Measurements from ENCODE around the gene CNPY1.

CNPY1 gene

DNA sequence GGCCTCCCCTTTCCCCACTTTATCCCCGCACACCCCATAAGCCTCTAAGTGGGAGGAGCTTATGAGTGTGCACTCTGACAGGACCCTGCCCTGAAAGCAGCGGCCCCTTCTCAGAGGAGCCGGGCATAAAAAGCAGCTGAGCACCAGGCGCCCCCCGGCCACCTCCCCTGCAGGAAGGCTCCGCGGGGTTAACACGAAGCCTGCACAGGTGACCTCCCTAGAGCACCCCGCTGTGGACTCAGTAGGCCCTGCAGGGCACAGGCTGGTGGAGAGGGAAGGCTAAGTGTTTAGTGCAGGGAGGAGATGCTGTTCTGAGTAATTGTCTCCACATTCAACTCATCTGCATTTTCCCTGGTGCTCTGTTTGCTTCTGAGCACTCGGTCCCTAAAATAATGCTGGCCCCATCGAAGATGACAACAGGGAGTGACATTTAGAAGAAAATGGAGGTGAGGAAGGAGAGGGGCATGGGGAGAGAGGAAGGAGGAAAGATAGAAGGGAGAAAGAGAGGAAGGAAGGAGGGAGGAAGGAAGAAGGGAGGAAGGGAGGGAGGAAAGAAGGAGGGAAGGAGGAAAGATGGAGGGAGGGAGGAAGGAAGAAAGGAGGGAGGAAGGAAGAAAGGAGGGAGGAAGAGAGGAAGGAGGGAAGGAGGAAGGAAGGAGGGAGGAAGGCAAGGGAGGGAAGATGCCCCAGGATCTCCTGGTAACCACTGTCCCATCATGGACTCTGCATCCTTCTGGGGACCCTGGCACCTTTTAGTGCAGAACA is 25.4 kb upstream of the CNPY1 start:
- in situ Hi-C loops (cut with HindIII; ENCODE audit: low sequenced_read_pairs) = no loop called here
- TF ChIP-seq CTCF (IDR thresholded peaks at IDR 0.05; ENCODE audit: low read depth, low read length) = no peak
- DNase-seq (ENCODE audit: low read depth, low spot score) = no peak
- H3K4me3 ChIP-seq (ENCODE audit: low read depth, low read length) = no peak overlapping the region

- in situ Hi-C loops (cut with HindIII; ENCODE audit: low sequenced_read_pairs) = no loop called here
- no peak overlapping the region for H3K4me3 ChIP-seq (ENCODE audit: low read depth, low read length)
- no peak for DNase-seq (ENCODE audit: low read depth, low spot score)
- no peak for TF ChIP-seq CTCF (IDR thresholded peaks at IDR 0.05; ENCODE audit: low read depth, low read length)
Observed at GRCh38 chr7:155570991-155571390, 24.6 kb upstream of the CNPY1 start.

- in situ Hi-C loops (cut with HindIII; ENCODE audit: low sequenced_read_pairs) = no loop called here
- H3K4me3 ChIP-seq (ENCODE audit: low read depth, low read length) = no peak overlapping the region
- TF ChIP-seq CTCF (IDR thresholded peaks at IDR 0.05; ENCODE audit: low read depth, low read length) = no peak
- no peak for DNase-seq (ENCODE audit: low read depth, low spot score)
Observed at GRCh38 chr7:155570171-155570958, 24.0 kb upstream of the CNPY1 start.

- H3K4me3 ChIP-seq (ENCODE audit: low read depth, low read length) = no peak overlapping the region
- no peak for DNase-seq (ENCODE audit: low read depth, low spot score)
- in situ Hi-C loops (cut with HindIII; ENCODE audit: low sequenced_read_pairs) = no loop called here
- no peak for TF ChIP-seq CTCF (IDR thresholded peaks at IDR 0.05; ENCODE audit: low read depth, low read length)
Observed at GRCh38 chr7:155569681-155570080, 23.3 kb upstream of the CNPY1 start.

DNA sequence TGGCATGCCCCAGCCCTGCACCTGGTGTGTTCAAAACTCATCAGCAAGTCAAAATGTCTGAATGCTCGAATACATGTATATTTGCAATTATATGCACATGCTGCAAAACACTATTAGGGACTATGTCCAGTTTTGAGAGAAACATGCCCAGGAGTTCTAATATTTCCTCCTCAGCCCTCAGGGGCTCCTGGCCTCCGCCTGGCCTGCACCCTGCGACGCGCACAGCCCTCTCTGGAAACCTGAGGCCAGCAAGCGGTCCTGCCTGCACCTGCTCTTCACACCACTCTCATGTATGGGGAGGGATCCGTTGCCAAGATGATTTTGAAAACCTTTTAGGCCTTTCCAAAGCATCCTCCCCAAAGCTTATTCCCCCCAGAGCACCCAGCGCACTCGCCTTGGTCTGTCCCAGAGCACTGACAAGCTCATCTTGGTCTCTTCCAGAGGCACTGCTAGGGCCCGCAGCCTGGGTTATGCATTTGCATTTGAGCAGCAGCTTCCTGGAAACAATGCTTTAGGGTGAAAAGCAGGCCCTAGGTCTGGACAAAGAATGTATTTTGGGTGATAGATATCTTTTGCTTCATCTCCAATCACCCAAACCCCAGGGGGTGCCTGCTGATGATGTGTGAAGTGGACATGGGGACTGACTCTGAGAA is 22.6 kb upstream of the CNPY1 start:
- DNase-seq (ENCODE audit: low read depth, low spot score) = no peak
- H3K4me3 ChIP-seq (ENCODE audit: low read depth, low read length) = no peak overlapping the region
- TF ChIP-seq CTCF (IDR thresholded peaks at IDR 0.05; ENCODE audit: low read depth, low read length) = no peak
- in situ Hi-C loops (cut with HindIII; ENCODE audit: low sequenced_read_pairs) = no loop called here

- no peak for DNase-seq (ENCODE audit: low read depth, low spot score)
- no peak overlapping the region for H3K4me3 ChIP-seq (ENCODE audit: low read depth, low read length)
- in situ Hi-C loops (cut with HindIII; ENCODE audit: low sequenced_read_pairs) = no loop called here
- TF ChIP-seq CTCF (IDR thresholded peaks at IDR 0.05; ENCODE audit: low read depth, low read length) = no peak
Observed at GRCh38 chr7:155568333-155568660, 21.9 kb upstream of the CNPY1 start.
